Measurements from ENCODE around the gene ALDH7A1. TPM values are rescaled to one million over a fixed set of nuclear protein-coding genes. Genes with fewer than 3 reads are reported as not detected.
"Not testable (repeated sequence)": the region's sequence is repeated elsewhere in the genome, so short reads cannot be mapped to it uniquely, and the experiment has no call there.

The ALDH7A1 gene
- total RNA-seq, 2 experiments from 2014 or later: 0.91 to 1.0 TPM

DNA sequence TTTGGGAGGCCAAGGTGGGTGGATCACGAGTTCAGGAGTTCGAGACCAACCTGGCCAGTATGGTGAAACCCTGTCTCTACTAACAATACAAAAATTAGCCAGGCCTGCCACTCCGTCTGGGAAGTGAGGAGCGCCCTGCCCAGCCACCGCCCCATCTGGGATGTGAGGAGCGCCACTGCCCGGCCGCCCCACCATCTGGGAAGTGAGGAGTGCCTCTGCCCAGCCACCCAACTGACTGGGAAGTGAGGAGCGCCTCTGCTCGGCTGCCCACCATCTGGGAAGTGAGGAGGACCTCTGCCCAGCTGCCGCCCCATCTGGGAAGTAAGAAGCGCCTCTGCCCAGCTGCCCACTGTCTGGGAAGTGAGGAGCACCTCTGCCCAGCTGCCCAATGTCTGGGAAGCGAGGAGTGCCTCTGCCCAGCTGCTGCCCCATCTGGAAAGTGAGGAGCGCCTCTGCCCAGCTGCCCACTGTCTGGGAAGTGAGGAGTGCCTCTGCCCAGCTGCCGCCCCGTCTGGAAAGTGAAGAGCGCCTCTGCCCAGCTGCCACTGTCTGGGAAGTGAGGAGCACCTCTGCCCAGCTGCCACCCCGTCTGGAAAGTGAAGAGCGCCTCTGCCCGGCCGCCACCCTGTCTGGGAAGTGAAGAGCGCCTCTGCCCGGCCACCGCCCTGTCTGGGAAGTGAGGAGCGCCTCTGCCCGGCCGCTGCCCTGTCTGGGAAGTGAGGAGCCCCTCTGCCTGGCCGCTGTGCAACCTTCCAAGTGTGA lies 5.3 kb downstream of the ALDH7A1 start:
- H3K36me3 Mint-ChIP-seq (ENCODE audit: low read depth): no peaks in the 10 kb centered on the region
- peaks cover 6% of the 10 kb centered on the region for H3K4me1 Mint-ChIP-seq (ENCODE audit: low read depth)
- POLR2A ChIA-PET: no interaction called here
- H3K27ac Mint-ChIP-seq: no peak overlapping the region
- H3K4me3 Mint-ChIP-seq: no peak overlapping the region
- CTCF ChIA-PET: no interaction called here
- peaks cover 18% of the 10 kb centered on the region for H3K27me3 Mint-ChIP-seq (ENCODE audit: low read depth)
- DNase-seq: no peak
- no peak for ATAC-seq
- H3K9me3 Mint-ChIP-seq (ENCODE audit: insufficient read depth): no peaks in the 10 kb centered on the region

DNA sequence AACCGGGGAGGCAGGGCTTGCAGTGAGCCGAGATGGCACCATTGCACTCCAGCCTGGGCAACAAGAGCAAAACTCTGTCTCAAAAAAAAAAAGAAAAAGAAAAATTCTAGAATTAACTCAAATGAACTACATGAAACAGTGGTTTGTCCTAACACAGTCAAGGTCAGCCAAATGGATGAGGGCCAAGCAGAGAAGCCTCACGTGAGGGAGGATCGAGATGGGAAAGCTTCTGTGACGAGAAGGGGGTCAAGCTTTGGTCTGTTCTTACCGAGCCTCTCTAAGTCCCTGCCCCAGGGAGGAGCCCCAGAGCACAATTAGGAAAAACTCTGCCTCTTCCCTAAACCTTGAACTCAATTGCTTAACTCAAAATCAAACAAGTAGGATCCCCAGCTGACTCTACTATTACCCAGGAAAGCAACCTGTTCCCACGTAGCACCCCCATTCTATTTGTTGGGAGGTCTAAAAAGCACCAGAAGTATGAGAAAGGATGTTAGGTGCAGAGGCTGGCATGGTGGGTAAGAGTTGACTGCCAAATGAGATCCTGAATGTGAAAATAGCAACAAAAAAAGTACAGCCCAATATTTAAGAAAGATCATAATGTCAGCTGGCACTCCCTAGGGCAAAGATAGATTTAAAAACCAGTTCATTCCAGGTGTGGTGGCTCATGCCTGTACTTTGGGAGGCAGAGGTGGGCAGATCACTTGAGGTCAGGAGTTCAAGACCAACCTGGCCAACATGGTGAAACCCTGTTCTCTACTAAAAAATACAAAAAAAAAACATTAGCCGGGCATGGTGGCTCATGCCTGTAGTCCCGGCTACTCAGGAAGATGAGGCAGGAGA lies 7.2 kb downstream of the ALDH7A1 start:
- Mint-ChIP-seq H3K27me3 (ENCODE audit: low read depth) (peaks cover 4% of the 10 kb centered on the region), H3K4me1 (ENCODE audit: low read depth) (no peaks in the 10 kb centered on the region), H3K9me3 (ENCODE audit: insufficient read depth) (no peaks in the 10 kb centered on the region), H3K27ac (no peak overlapping the region), H3K36me3 (ENCODE audit: low read depth) (no peaks in the 10 kb centered on the region), H3K4me3 (no peak overlapping the region)
- CTCF ChIA-PET: no interaction called here
- DNase-seq (no peak), ATAC-seq (no peak)
- POLR2A ChIA-PET: no interaction called here

DNA sequence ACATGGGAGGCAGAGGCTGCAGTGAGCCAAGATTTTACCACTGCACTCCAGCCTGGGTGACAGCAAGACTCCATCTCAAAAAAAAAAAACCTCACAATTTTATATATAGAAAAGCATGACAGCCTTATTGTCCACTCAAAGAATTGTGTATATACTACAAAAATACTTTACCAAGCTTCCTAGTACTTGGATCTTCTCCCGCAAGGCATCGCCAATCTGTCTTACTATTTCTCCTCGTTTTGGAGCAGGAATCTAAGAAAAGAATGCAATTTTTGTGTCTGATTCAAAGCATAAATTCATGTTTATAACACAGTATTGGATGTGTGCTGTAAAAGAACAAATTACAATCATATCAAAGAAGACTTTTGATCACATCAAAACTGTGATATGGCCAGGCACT lies 11.3 kb downstream of the ALDH7A1 start:
- no peaks in the 10 kb centered on the region for H3K4me1 Mint-ChIP-seq (ENCODE audit: low read depth)
- no peaks in the 10 kb centered on the region for H3K9me3 Mint-ChIP-seq (ENCODE audit: insufficient read depth)
- ATAC-seq (no peak), DNase-seq (no peak)
- POLR2A ChIA-PET: no interaction called here
- H3K36me3 Mint-ChIP-seq (ENCODE audit: low read depth): no peaks in the 10 kb centered on the region
- CTCF ChIA-PET: no interaction called here
- H3K4me3 Mint-ChIP-seq: no peak overlapping the region
- H3K27me3 Mint-ChIP-seq (ENCODE audit: low read depth): peaks cover 2% of the 10 kb centered on the region
- H3K27ac Mint-ChIP-seq: no peak overlapping the region

DNA sequence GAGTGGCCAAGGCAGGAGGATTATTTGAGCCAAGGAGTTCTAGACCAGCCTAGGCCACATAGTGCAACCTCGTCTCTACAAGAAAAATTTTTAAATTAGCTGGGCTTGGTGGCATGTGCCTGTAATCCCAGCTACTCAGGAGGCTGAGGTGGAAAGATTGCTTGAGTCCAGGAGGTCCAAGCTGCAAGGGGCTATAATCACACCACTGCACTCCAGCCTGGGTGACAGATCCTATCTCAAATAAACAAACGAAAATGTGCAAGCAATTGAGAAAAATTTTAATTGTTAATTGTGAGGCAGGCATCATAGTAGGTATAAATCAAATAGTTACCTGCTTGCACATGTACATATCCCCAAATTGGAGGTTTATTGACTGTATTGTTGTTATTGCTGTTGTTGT lies 15.3 kb downstream of the ALDH7A1 start:
- no peak overlapping the region for H3K27ac Mint-ChIP-seq
- no peaks in the 10 kb centered on the region for H3K9me3 Mint-ChIP-seq (ENCODE audit: insufficient read depth)
- CTCF ChIA-PET: no interaction called here
- no peak overlapping the region for H3K4me3 Mint-ChIP-seq
- no peak for DNase-seq
- ATAC-seq: no peak
- no peaks in the 10 kb centered on the region for H3K27me3 Mint-ChIP-seq (ENCODE audit: low read depth)
- H3K36me3 Mint-ChIP-seq (ENCODE audit: low read depth): no peaks in the 10 kb centered on the region
- no peaks in the 10 kb centered on the region for H3K4me1 Mint-ChIP-seq (ENCODE audit: low read depth)
- POLR2A ChIA-PET: interaction anchor here (0.6 kb wide), 1 partner anchor 649 kb away, joined by 3 read pairs; no protein-coding TSS in a partner anchor

DNA sequence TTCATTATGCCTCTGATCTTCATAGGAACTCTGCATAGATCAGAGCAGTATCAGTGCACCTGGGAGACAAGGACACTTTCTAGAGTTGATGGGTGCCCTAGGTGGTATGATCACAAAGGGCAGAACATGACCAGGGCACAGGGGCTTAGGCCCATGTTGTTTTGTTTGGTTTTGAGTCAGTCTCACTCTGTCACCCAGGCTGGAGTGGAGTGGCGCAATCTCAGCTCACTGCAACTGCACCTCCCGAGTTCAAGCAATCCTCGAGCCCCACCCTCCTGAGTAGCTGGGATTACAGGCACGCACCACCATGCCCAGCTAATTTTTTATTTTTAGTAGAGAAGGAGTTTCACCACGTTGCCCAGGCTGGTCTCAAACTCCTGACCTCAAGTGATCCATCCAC lies 17.6 kb downstream of the ALDH7A1 start:
- H3K27ac Mint-ChIP-seq: no peak overlapping the region
- no peak for DNase-seq
- CTCF ChIA-PET: no interaction called here

DNA sequence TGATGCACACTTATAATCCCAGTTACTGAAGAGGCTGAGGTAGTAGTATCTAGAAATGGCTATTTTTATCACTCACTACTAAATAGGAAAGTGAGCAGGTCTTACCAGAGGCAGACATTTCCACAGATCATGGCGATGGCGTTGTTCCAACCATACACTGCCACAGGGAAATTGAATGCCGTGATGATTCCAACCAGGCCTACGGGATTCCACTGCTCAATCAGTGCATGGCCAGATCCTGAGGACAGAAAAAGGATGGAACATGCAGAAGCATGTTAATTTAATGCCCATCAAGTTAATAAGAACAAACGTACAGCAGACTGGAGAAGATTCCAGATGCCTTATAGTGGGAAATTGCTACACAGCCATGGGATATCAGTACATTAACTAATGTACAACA lies 18.0 kb downstream of the ALDH7A1 start:
- ATAC-seq (no peak), DNase-seq (no peak)
- H3K36me3 Mint-ChIP-seq (ENCODE audit: low read depth): no peaks in the 10 kb centered on the region
- no peak overlapping the region for H3K27ac Mint-ChIP-seq
- H3K4me1 Mint-ChIP-seq (ENCODE audit: low read depth): no peaks in the 10 kb centered on the region
- no peak overlapping the region for H3K4me3 Mint-ChIP-seq
- ChIA-PET CTCF (no interaction called here), POLR2A (interaction anchor here (0.6 kb wide), 1 partner anchor 171 kb away, joined by 4 read pairs; no protein-coding TSS in a partner anchor)
- no peaks in the 10 kb centered on the region for H3K9me3 Mint-ChIP-seq (ENCODE audit: insufficient read depth)
- no peaks in the 10 kb centered on the region for H3K27me3 Mint-ChIP-seq (ENCODE audit: low read depth)

More for the DNA sequence above, 17.6 kb downstream of the ALDH7A1 start:
- Mint-ChIP-seq H3K4me1 (ENCODE audit: low read depth) (no peaks in the 10 kb centered on the region), H3K36me3 (ENCODE audit: low read depth) (no peaks in the 10 kb centered on the region), H3K9me3 (ENCODE audit: insufficient read depth) (no peaks in the 10 kb centered on the region), H3K27me3 (ENCODE audit: low read depth) (no peaks in the 10 kb centered on the region), H3K4me3 (no peak overlapping the region)
- POLR2A ChIA-PET: no interaction called here
- no peak for ATAC-seq

DNA sequence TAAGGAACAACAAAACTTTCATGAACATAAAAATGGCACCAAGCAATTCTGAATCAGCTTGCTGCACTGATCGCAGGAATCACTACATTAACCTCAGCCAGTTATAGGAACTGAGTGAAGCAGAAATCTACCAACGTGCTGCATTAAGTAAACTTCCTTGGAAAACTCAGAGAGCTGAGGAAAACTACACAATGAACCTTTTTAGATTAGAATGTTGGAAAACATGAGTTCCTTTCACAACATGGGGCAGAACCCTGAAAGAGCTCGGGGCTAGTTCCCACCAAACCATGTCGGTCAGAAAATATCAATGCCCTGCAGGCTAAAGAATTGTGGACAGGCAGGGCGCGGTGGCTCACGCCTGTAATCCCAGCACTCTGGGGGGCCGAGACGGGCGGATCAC lies 19.4 kb downstream of the ALDH7A1 start:
- Mint-ChIP-seq H3K27ac (no peak overlapping the region), H3K9me3 (ENCODE audit: insufficient read depth) (no peaks in the 10 kb centered on the region), H3K4me1 (ENCODE audit: low read depth) (no peaks in the 10 kb centered on the region), H3K36me3 (ENCODE audit: low read depth) (no peaks in the 10 kb centered on the region), H3K27me3 (ENCODE audit: low read depth) (no peaks in the 10 kb centered on the region), H3K4me3 (no peak overlapping the region)
- DNase-seq (no peak), ATAC-seq (no peak)
- CTCF ChIA-PET: interaction anchor here (0.7 to 1.0 kb wide), 2 partner anchors 25 to 37 kb away, joined by 4 read pairs; partner anchors contain the start of gene PHAX
- POLR2A ChIA-PET: no interaction called here

DNA sequence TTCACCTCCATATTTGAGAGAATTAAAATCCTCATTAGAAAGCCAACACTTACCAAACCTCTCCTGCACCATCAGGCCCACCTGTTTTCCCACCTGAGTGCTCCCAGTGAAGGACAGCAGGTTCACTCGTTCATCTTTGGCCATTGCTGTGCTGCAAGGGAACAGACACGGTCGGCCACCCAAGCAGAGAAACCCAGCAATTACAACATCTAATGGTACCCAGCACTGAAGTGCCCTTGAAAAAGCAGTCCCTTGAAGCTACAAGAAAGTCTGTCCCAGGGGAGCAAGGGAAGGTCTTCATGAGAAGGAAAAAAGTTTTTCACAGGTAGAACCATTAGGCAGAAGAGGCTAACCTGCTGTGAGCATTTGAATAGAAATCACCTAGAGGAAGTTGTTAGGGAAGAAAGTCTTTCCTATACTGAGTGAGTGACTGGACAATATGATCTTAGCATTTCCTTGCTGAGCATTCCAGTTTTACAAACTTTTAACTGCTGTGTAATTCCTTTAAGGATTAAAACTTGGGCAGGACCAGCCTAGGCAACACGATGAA lies 26.7 kb downstream of the ALDH7A1 start:
- H3K36me3 Mint-ChIP-seq (ENCODE audit: low read depth): no peaks in the 10 kb centered on the region
- ATAC-seq: no peak
- H3K9me3 Mint-ChIP-seq (ENCODE audit: insufficient read depth): no peaks in the 10 kb centered on the region
- H3K4me3 Mint-ChIP-seq: no peak overlapping the region
- H3K27me3 Mint-ChIP-seq (ENCODE audit: low read depth): no peaks in the 10 kb centered on the region
- no peaks in the 10 kb centered on the region for H3K4me1 Mint-ChIP-seq (ENCODE audit: low read depth)
- POLR2A ChIA-PET: no interaction called here
- H3K27ac Mint-ChIP-seq: no peak overlapping the region
- CTCF ChIA-PET: no interaction called here
- no peak for DNase-seq

DNA sequence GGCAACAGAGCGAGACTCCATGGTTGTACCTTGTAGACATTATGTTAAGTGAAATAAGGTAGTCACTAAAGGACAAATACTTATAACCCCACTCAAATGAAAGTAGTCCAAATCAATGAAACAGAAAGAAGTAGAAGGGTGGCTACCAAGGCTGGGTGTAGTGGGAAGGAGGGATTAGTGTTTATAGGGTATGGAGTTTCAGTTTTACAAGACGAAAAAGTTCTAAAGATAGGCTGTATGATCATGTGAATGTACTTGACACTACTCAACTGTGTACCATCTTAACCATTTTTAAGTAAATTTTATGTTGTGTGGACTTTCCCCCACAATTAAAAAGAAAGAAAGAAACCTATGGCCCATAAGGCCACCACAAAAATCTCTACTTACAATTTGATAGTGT lies 32.2 kb downstream of the ALDH7A1 start:
- Mint-ChIP-seq H3K4me3 (no peak overlapping the region), H3K36me3 (ENCODE audit: low read depth) (no peaks in the 10 kb centered on the region), H3K9me3 (ENCODE audit: insufficient read depth) (no peaks in the 10 kb centered on the region), H3K27me3 (ENCODE audit: low read depth) (no peaks in the 10 kb centered on the region), H3K27ac (no peak overlapping the region), H3K4me1 (ENCODE audit: low read depth) (no peaks in the 10 kb centered on the region)
- ATAC-seq (no peak), DNase-seq (no peak)
- CTCF ChIA-PET: no interaction called here
- POLR2A ChIA-PET: no interaction called here

DNA sequence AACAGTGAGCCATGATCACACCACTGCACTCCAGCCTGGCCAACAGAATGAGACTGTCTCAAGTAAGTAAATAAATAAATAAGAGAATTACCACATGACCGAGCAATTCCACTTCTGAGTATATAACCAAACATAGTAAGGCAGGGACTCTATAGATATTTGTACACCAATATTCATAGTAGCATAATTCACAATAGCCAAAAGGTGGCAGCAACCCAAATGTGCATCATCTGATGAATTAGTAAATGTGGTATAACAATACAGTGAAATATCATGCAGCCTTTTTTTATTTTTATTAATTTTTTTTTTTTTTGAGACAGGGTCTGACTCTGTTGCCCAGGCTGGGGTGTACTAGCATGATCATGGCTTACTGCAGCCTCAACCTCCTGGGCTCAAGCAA lies 33.1 kb downstream of the ALDH7A1 start:
- ChIA-PET POLR2A (no interaction called here), CTCF (interaction anchor here (1.5 kb wide), 1 partner anchor 39 kb away, joined by 3 read pairs; the partner anchor contains the start of gene PHAX)
- H3K4me3 Mint-ChIP-seq: no peak overlapping the region
- no peaks in the 10 kb centered on the region for H3K9me3 Mint-ChIP-seq (ENCODE audit: insufficient read depth)
- no peaks in the 10 kb centered on the region for H3K27me3 Mint-ChIP-seq (ENCODE audit: low read depth)
- DNase-seq (no peak), ATAC-seq (no peak)
- no peak overlapping the region for H3K27ac Mint-ChIP-seq
- H3K36me3 Mint-ChIP-seq (ENCODE audit: low read depth): no peaks in the 10 kb centered on the region
- no peaks in the 10 kb centered on the region for H3K4me1 Mint-ChIP-seq (ENCODE audit: low read depth)

DNA sequence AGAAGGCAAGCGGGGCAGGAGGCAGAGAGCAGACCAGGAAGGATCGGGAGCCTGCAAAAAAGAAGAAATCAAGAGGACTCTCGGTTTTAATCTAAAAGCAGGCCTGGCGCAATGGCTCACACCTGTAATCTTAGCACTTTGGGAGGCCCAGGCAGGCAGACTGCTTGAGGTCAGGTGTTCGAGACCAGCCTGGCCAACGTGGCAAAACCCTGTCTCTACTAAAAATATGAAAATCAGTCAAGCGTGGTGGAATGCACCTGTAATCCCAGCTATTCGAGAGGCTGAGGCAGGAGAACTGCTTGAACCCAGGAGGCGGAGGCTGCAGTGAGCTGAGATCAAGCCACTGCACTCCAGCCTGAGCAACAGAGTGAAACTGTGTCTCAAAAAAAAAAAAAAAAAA lies 39.9 kb downstream of the ALDH7A1 start:
- H3K4me1 Mint-ChIP-seq (ENCODE audit: low read depth); H3K27ac Mint-ChIP-seq; H3K4me3 Mint-ChIP-seq; POLR2A ChIA-PET; CTCF ChIA-PET; ATAC-seq; H3K27me3 Mint-ChIP-seq (ENCODE audit: low read depth); H3K36me3 Mint-ChIP-seq (ENCODE audit: low read depth); H3K9me3 Mint-ChIP-seq (ENCODE audit: insufficient read depth); DNase-seq: not testable (repeated sequence)

DNA sequence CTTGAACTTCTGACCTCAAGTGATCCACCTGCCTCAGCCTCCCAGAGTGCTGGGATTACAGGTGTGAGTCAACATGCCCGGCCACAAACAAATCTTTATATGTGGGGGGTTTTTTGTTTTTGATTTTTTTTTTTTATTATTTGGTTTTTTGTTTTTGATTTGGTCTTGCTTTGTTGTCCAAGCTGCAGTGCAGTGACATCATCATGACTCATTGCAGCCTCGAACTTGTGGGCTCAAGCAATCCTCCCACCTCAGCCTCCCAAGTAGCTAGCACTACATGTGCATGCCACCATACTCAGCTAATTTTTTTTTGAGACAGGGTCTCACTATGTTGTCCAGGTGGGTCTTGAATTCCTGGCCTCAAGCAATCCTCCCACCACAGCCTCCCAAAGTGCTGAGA lies 42.4 kb downstream of the ALDH7A1 start:
- Mint-ChIP-seq H3K9me3 (ENCODE audit: insufficient read depth) (no peaks in the 10 kb centered on the region), H3K27me3 (ENCODE audit: low read depth) (no peaks in the 10 kb centered on the region), H3K36me3 (ENCODE audit: low read depth) (no peaks in the 10 kb centered on the region), H3K4me1 (ENCODE audit: low read depth) (no peaks in the 10 kb centered on the region), H3K4me3 (no peak overlapping the region), H3K27ac (no peak overlapping the region)
- ATAC-seq: no peak
- no peak for DNase-seq
- ChIA-PET POLR2A (no interaction called here), CTCF (no interaction called here)

Measured in activated CD8-positive, alpha-beta T cell treated with anti-CD3 and anti-CD28 coated beads, Interleukin-2, amount 10 ng/mL, durations not matched to agents 7 days and 5 days (primary cell).